Calu3 (cell line): ENCODE results near the gene LRRC40. TPM values are rescaled to one million over a fixed set of nuclear protein-coding genes. Genes with fewer than 3 reads are reported as not detected.

ENCODE experiments used
- BruUV-seq: library from RNA; stranded (reverse); fragments of 400-500 nt; replicated peaks from 2 replicates; lab custom pipeline; 2021; lab: Mats Ljungman, UMichigan
- CTCF ChIA-PET: fragments of 300-600 bp; sonication (Branson Sonifier 250); formaldehyde crosslinking; loops from one replicate; lab custom pipeline; 2022; ENCODE audit warnings: antibody characterized with exemption; lab: Charles Lee
- DNase-seq: peaks from one replicate; pipeline ENCODE4 v3.0.0; 2022
- H3K27ac Mint-ChIP-seq: one replicate; pipeline ENCODE4 v1.8.0; 2022; ENCODE audit warnings: mixed read lengths; ENCODE audit not compliant: unreplicated experiment
- H3K27me3 Mint-ChIP-seq: one replicate; pipeline ENCODE4 v1.8.0; 2022; ENCODE audit warnings: mixed read lengths; ENCODE audit not compliant: unreplicated experiment
- H3K36me3 Mint-ChIP-seq: one replicate; pipeline ENCODE4 v1.8.0; 2022; ENCODE audit warnings: mild to moderate bottlenecking, moderate library complexity, mixed read lengths; ENCODE audit not compliant: insufficient read depth, unreplicated experiment
- H3K4me1 Mint-ChIP-seq: one replicate; pipeline ENCODE4 v1.8.0; 2022; ENCODE audit warnings: mild to moderate bottlenecking, low read depth, mixed read lengths; ENCODE audit not compliant: unreplicated experiment
- H3K4me3 Mint-ChIP-seq: one replicate; pipeline ENCODE4 v1.8.0; 2022; ENCODE audit warnings: mild to moderate bottlenecking, low read depth, moderate library complexity, mixed read lengths; ENCODE audit not compliant: unreplicated experiment
- H3K9me3 Mint-ChIP-seq: one replicate; pipeline ENCODE4 v1.8.0; 2022; ENCODE audit warnings: low read depth, mixed read lengths; ENCODE audit not compliant: unreplicated experiment
- CTCF ChIP-seq: fragments of 200-600 bp; IDR thresholded peaks from one replicate; pipeline ENCODE4 v1.8.0; 2022; ENCODE audit warnings: antibody characterized with exemption; ENCODE audit not compliant: unreplicated experiment
- intact Hi-C: fragments of 100-400 bp; cut with micrococcal nuclease; formaldehyde crosslinking; loops from one replicate; pipeline ENCODE4 v1.10.0; 2022; ENCODE audit not compliant: unreplicated experiment
- total RNA-seq: library from RNA; stranded (reverse); gene quantifications from 2 replicates; pipeline ENCODE4 v1.2.3, GENCODE V29; 2022

The LRRC40 gene
- total RNA-seq, 1 experiment from 2014 or later: 15.8 TPM

GRCh38 chr1:70109241-70109640 lies 96.1 kb downstream of the LRRC40 start:
- BruUV-seq: no TSS peak
- Mint-ChIP-seq H3K27ac (no peak overlapping the region), H3K9me3 (no peaks in the 10 kb centered on the region), H3K4me3 (no peak overlapping the region), H3K36me3 (no peaks in the 10 kb centered on the region), H3K4me1 (no peaks in the 10 kb centered on the region), H3K27me3 (no peaks in the 10 kb centered on the region)
- no peak for DNase-seq
- intact Hi-C loops: no loop called here
- CTCF ChIA-PET: no interaction called here
- TF ChIP-seq CTCF: no peak

- no peaks in the 10 kb centered on the region for H3K27me3 Mint-ChIP-seq
- CTCF ChIA-PET: no interaction called here
- H3K9me3 Mint-ChIP-seq: no peaks in the 10 kb centered on the region
- no peaks in the 10 kb centered on the region for H3K4me1 Mint-ChIP-seq
- no peak for DNase-seq
- H3K36me3 Mint-ChIP-seq: no peaks in the 10 kb centered on the region
- intact Hi-C loops: no loop called here
- BruUV-seq: no TSS peak
- TF ChIP-seq CTCF: no peak
- no peak overlapping the region for H3K27ac Mint-ChIP-seq
- no peak overlapping the region for H3K4me3 Mint-ChIP-seq
Measured at GRCh38 chr1:70103770-70104169, 101.6 kb downstream of the LRRC40 start.

- H3K9me3 Mint-ChIP-seq: no peaks in the 10 kb centered on the region
- no peak for TF ChIP-seq CTCF
- no TSS peak for BruUV-seq
- H3K36me3 Mint-ChIP-seq: no peaks in the 10 kb centered on the region
- no peaks in the 10 kb centered on the region for H3K27me3 Mint-ChIP-seq
- no peak overlapping the region for H3K4me3 Mint-ChIP-seq
- no peaks in the 10 kb centered on the region for H3K4me1 Mint-ChIP-seq
- intact Hi-C loops: no loop called here
- H3K27ac Mint-ChIP-seq: no peak overlapping the region
- CTCF ChIA-PET: no interaction called here
- no peak for DNase-seq
Measured at GRCh38 chr1:70101774-70102173, 103.6 kb downstream of the LRRC40 start.

- no peaks in the 10 kb centered on the region for H3K36me3 Mint-ChIP-seq
- BruUV-seq: no TSS peak
- no peak for TF ChIP-seq CTCF
- no peak overlapping the region for H3K4me3 Mint-ChIP-seq
- H3K4me1 Mint-ChIP-seq: no peaks in the 10 kb centered on the region
- intact Hi-C loops: no loop called here
- H3K9me3 Mint-ChIP-seq: no peaks in the 10 kb centered on the region
- CTCF ChIA-PET: no interaction called here
- H3K27me3 Mint-ChIP-seq: no peaks in the 10 kb centered on the region
- no peak for DNase-seq
- no peak overlapping the region for H3K27ac Mint-ChIP-seq
Measured at GRCh38 chr1:70101231-70101630, 104.1 kb downstream of the LRRC40 start.

Other genes with a start within 250 kb of the LRRC40 start
- gene SRSF11, start 15.8 kb upstream of the LRRC40 start, total RNA-seq: 143 and 148 TPM in 2 replicates
- 24.6 and 25.2 TPM in 2 replicates for gene ANKRD13C, start 149.1 kb upstream of the LRRC40 start, total RNA-seq
- 15.5 and 15.9 TPM in 2 replicates for gene CTH, start 205.7 kb upstream of the LRRC40 start, total RNA-seq